HG03039 (cell line): ENCODE results near the gene NHEJ1.

Experiments
- ATAC-seq: cut with Tn5 transposase; IDR thresholded peaks from one replicate; pipeline ENCODE4 v1.9.1; 2021; ENCODE audit warnings: mild to moderate bottlenecking, moderate library complexity; ENCODE audit not compliant: unreplicated experiment

The NHEJ1 gene

DNA sequence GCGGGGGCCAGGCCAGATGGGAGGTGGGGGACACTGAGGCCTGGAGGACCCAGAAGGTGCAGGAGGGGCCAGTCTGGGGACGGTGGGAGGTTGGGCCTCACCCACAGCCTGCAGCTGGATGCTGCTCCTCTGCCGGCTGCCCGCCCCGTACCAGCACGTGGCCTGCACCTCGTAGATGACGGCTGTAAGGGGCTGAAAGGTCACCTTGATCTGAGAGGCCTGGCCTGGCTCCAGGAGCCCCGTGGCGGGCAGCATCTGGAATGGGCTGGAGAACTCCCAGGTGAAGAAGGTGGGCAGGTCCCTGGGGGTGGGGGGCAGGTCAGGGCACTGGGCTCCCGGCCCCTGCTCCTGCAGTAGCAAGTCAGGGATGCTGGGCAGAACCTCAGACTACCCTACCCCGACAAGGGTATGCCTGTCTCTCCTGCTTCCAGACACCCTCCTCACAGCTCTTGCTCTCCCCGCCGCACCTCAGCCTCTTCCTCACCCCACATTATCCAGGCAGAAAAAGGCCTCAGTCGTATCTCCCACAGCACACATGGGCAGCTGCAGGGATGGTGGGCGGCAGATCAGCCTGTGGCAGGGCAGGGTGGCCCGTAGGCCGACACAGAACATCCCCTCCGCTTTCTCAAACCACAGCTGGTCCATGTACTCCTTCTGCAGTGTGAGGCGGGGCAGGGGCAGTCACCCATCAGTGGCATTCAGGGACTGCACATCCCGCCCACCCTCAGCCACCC lies 129.4 kb downstream of the NHEJ1 start:
- no peak for ATAC-seq

DNA sequence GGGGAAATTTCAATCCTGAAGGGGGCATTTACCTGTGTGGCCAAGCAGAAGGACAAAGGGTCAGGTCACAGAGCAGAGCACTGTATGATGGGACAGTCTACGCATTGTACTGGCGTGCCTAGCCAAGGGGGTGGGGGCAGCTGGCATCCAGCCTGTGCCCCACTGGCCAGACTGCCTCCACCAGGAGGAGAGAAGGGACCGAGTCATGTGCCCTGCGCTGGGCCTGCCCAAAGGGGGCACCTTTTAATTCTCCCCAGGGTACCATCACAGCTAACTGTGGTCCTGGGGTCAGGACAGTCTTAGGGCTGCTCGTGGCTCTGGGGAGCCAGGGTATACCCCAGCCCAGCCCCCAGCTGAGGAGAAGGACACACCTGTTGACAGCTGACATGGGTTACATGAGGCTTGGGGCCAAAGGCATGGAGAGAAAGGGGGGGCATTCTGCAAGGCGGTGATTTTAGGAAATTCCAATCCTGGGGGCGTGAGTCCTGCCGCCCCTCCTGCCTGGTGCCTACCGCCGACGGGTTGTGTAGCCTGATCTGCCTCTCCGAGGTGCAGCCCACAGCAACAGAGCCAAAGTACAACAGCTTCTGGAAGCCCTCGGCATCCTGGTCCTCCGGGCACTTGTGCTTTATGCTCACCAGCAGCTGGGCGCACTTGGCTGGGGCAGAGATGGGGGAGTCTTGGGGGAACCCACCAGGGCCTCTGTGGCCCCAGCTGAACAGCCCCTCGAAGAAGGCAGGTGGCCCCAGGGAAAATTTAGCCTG lies 130.3 kb downstream of the NHEJ1 start:
- ATAC-seq, result no peak

DNA sequence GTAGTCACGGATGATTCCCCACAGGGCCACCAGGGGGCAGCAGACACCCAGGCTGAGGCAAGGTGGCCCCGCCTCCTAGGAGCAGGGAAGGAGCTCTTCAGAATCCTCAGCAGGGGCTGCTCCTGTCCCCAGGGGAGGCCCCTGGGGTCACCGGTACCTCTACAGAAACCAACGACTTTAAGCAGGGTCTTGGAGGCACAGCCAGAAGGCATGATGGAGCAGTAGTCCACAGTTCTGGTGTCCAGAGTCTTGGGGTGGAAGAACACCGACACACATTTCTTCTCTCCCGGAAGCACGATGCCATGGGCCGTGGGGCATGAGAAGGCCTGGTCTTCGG lies 130.8 kb downstream of the NHEJ1 start:
- peak; percentile 47 for ATAC-seq

DNA sequence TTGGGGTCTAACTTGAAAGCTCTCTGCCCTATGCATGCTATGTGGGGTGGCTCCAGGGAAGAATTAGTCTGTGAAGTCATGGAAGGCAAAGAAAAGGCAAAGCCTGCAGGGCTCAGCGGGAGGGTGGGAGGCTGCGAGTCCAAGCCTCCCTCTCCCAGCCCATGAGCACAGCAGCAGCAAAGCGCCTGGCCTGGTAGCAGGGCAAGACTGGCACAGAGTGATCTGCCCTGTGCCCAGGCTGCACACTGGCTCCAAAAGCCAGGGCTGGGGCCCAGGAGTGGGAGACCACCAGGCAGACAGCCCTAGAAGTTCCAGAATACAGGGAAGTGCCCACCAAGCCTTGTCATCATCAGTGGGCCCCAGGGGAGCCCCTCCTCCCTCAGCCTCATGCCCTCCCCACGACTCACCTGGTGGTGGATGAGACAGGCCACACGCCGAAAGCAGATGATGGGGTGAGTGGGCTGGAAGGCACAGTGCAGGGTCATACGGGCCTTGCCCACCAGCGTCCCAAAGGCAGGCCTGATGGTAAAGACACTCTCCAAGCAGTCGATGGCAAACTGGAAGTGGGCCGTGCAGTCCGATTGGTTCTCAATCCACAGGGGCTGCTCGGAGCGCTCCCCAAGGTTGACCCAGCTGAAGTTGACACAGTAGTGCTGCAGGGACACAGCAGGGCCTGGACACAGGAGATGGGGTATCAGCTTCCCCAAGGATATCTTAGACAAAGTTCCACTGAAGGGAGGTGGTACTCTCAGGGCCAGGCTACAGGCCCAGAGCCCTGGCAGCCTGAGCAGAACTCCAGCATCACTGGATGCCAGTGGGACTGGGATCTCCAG lies 131.4 kb downstream of the NHEJ1 start:
- no peak for ATAC-seq

DNA sequence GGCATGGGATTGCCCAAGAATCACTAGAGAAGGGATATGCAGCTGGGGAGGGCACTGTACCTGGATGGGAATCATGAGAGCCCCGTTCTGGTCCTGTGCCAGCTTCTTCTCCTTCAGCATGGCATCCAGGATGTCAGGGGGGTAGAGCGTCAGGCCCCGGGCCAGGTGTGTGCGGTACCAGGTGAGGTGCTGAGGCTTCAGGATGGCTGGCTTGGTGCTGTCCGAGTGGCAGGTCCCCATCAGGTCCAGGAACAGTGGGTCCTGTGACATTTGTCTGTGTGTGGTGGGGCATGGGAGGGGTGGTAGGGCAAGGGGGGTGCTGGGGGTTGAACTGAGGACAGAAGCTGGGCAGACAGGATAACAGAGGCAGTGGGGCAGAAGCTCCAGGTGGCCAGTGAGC lies 132.5 kb downstream of the NHEJ1 start:
- ATAC-seq, result no peak

DNA sequence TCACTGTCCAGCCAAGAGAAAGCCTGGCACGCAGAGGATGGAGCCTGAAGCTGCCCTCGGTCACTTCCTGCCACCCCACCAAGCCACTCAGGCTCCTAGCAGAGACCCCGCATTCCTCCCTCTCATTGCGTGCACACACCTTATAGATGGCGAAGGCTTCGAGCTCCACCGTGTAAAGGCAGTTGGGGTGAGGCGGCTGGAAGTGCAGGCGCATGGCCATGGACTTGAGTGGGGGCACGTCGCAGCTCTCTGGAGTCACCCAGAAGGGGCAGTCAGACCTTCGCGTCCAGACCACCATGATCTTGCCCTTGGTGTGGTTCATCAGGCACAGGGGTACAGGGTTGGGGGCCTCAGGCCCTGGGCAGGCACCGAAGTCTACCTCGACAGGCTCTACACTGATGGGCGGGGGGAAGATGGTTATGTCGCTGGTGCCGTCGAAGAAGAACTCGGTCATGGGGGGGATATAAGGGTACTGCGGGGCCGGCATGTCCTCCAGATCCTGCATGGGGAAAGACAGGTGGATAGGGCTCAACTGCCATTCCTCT lies 133.0 kb downstream of the NHEJ1 start:
- no peak for ATAC-seq

DNA sequence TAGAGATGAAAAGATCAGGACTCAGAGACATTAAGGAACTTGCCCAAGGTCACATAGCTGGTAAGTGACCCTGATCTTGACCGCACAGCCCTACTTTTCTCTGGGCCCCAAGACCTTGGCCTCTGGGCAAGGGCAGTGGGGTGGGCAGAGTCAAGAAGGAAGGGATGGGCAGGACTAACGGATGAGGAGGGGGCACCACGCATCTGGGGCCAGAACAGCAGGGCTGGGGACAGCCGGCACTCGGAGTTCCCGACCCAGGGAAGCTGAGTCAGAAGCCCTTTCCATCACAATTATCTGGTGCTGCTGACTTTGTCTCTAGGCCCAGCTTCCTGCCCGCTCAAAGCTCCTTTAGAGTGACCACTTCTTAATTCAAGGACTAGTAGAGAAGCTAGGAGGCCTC lies 133.7 kb downstream of the NHEJ1 start:
- ATAC-seq, result no peak

DNA sequence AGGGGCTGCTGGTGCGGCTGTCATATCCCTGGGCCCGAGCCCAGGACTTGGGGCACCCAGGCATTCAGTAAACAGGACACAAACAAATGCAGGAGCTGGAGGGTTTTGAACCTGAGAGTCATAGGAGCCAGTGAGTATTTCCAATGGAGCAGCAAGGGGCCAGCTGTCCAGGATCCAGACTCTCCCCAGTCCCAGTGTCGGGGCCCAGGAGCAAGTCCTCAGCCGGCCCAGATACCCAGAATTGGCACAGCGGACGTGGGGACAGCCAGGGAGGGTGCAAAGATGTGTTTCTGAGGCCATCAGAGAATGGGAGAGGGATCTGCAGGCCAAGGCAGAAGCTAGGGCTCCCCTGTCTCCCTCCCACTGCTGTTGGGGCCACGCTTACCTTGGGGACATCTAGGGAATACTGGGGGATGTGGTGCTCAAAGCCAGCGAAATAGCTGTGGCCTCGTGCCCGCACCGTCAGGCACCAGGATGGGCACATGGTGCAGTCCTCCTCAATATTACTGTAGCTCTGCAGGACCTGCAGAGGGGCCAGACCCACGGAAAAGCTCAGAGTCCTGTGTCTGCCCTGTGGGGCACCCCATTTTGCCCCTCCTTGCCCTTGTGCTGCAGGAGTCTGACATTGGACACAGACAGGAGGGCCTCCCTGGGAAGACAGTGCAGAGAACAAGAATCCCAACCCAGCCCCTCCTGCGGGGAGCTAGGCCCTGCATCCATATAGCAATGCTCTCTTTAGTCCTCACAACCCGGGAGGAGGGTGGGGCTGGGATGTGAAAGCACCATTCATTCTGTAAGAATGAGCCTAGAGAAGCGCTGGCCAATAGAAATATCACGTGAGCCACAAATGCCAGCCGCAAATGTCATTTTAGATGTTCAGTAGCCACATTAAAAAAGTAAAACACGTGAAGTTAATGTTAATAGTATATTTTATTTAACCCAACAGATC lies 134.7 kb downstream of the NHEJ1 start:
- no peak for ATAC-seq
